GM21528 (cell line): Measurements from ENCODE around the gene CD300H.

Experiments
- ATAC-seq: cut with Tn5 transposase; IDR thresholded peaks from one replicate; pipeline ENCODE4 v1.9.1; 2021; ENCODE audit warnings: mild to moderate bottlenecking, moderate library complexity; ENCODE audit not compliant: unreplicated experiment, low FRiP score

The CD300H gene

DNA sequence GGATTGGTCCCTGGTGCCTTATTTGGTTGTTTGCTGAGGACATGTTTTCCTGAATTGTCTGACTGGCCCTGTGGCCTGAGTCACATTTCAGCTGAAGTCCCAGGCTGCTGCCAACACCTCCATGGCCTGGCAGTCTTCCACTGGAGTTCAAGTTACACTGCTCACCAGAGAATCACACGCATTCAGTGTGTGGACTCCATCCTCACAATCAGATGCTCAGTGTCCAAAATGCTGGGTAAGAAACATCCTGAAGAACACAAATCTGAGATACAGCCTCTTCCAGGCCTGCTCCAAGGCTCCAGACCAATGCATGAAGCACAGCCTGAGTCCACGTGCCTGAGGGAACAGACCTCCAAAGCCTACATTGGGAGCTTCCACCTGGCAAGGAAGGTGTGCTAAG is 55.3 kb downstream of the CD300H start:
- ATAC-seq = no peak
